ENCODE results near the gene ADAM19.

DNA sequence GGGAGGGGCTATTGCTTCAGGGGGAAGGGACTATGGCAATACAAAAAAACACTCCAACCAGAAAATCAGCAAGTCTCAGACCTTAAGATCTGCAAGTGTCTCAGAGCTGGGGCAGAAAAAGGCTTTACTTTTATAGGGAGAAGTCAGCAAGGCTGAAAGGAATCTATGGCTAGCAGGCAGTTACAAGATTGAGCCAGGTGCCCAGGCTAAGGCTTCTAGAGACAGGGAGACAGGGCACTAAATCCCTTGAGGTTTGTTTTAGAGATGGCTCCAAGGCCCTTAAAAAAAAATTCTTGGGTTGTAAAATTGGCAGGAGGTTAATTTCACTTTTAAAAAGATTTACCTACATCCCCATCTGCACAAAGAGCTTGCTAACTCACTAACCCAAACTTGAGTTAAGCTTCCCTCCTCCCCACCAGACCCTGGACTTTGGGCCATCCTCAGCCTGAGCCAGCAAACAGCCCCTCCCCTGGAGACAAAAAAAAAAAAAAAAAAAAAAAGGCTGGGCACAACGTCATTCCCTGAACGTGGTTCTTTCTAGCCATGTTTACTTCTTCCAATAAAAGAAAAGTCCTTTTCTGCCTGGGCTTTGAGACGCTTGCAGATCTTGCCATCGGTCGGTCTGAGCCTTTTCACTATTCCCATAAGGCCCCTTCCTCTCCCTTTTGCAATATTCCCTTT lies 97.6 kb downstream of the ADAM19 start:
- TF ChIP-seq CTCF (IDR thresholded peaks at IDR 0.05) (no peak), POLR2A (IDR thresholded peaks at IDR 0.05) (no peak)

All from uterus (tissue), 2 donors.